Vagina (tissue), 2 donors: ENCODE data around the gene ETV2.

ENCODE experiments used
- POLR2A ChIP-seq, 2 donors: fragments of 450-650 bp; IDR thresholded peaks; one replicate each; pipeline ENCODE4 v1.6.1; 2017; ENCODE audit warnings: antibody characterized with exemption in 2 of 2, mild to moderate bottlenecking in 2 of 2, moderate library complexity in 2 of 2
- POLR2AphosphoS5 ChIP-seq, 2 donors: sonication (generic); formaldehyde crosslinking; IDR thresholded peaks; one replicate each; pipeline ENCODE4 v1.9.0; 2017; ENCODE audit warnings: antibody characterized with exemption in 2 of 2, mild to moderate bottlenecking in 2 of 2, low read depth in 1 of 2; ENCODE audit not compliant: insufficient read depth in 1 of 2
- TF ChIP-seq, protein P1 (sequence below), 3 experiments: fragments of 450-650 bp in 2 of 3; fragments of 200-600 bp in 1 of 3; sonication (generic) in 1 of 3; IDR thresholded peaks; one replicate each; pipeline ENCODE4 v1.5.1; 2017 to 2019; ENCODE audit warnings: antibody characterized with exemption in 3 of 3, mild to moderate bottlenecking in 2 of 3, moderate library complexity in 2 of 3

DNA sequence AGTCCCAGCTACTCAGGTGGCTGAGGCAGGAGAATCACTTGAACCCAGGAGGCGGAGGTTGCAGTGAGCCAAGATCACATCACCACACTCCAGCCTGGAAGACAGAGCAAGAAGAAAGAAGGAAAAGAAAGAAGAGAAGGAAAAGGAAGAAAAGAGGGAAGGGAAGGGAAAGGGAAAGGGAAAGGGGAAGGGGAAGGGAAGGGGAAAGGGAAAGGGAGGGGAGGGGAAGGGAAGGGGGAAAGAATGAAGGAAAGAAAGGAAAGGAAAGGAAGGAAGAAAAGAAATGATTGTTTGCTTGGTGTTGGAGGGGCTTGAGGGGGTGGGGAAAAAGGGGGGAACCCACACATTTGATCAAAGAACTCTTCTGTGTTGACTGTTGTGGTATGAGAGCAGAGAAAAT, 45.6 kb upstream of the ETV2 start:
- TF ChIP-seq POLR2A (IDR thresholded peaks at IDR 0.05) = no peak
- TF ChIP-seq, protein P1, sequence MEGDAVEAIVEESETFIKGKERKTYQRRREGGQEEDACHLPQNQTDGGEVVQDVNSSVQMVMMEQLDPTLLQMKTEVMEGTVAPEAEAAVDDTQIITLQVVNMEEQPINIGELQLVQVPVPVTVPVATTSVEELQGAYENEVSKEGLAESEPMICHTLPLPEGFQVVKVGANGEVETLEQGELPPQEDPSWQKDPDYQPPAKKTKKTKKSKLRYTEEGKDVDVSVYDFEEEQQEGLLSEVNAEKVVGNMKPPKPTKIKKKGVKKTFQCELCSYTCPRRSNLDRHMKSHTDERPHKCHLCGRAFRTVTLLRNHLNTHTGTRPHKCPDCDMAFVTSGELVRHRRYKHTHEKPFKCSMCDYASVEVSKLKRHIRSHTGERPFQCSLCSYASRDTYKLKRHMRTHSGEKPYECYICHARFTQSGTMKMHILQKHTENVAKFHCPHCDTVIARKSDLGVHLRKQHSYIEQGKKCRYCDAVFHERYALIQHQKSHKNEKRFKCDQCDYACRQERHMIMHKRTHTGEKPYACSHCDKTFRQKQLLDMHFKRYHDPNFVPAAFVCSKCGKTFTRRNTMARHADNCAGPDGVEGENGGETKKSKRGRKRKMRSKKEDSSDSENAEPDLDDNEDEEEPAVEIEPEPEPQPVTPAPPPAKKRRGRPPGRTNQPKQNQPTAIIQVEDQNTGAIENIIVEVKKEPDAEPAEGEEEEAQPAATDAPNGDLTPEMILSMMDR (IDR thresholded peaks at IDR 0.05) = no peak
- TF ChIP-seq POLR2AphosphoS5 (IDR thresholded peaks at IDR 0.05; ENCODE audit: insufficient read depth in 1 of 2, low read depth in 1 of 2) = no peak
